GM12873 (cell line): Measurements from ENCODE around the gene TBC1D32.

Experiments
- TF ChIP-seq, protein P1 (sequence below): IDR thresholded peaks from 2 replicates; pipeline ENCODE4 v1.5.1; 2012; ENCODE audit warnings: low read depth, mild to moderate bottlenecking, moderate library complexity, low read length, control low read depth; ENCODE audit not compliant: insufficient read depth; ENCODE audit errors: missing control alignments

TBC1D32 gene

DNA sequence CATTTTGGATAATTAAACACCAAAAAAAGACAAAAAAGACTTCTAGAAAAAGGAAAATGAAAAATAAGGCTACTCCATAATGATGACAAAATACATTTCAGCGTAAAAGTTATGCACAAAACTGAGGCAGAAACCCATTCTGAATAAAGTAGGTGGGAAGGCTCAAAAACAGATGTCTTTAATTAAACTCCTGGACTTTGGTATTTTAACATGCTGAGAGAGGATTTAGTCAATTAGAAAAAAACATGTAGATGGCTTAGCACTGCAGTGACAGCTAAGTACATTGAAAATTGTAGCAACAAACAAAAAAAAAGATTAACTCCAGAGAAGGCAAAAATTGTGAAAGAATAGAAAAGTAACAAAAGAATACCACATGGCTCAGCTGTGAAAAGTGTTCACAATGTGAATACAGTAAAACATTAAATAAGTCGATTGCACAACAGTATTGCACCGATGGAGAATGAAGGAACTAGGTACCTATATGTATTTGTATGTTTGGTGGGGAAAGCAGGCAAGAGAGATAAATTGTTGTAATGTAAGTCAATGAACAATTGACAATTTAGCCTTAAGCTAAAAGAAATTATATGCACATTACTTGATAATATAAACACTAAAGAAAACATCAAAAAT, 59.5 kb downstream of the TBC1D32 start:
- TF ChIP-seq, protein P1, sequence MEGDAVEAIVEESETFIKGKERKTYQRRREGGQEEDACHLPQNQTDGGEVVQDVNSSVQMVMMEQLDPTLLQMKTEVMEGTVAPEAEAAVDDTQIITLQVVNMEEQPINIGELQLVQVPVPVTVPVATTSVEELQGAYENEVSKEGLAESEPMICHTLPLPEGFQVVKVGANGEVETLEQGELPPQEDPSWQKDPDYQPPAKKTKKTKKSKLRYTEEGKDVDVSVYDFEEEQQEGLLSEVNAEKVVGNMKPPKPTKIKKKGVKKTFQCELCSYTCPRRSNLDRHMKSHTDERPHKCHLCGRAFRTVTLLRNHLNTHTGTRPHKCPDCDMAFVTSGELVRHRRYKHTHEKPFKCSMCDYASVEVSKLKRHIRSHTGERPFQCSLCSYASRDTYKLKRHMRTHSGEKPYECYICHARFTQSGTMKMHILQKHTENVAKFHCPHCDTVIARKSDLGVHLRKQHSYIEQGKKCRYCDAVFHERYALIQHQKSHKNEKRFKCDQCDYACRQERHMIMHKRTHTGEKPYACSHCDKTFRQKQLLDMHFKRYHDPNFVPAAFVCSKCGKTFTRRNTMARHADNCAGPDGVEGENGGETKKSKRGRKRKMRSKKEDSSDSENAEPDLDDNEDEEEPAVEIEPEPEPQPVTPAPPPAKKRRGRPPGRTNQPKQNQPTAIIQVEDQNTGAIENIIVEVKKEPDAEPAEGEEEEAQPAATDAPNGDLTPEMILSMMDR, result no peak

- TF ChIP-seq, protein P1, result no peak
These were observed 70.5 kb downstream of the TBC1D32 start for GRCh38 chr6:121263742-121264141.

DNA sequence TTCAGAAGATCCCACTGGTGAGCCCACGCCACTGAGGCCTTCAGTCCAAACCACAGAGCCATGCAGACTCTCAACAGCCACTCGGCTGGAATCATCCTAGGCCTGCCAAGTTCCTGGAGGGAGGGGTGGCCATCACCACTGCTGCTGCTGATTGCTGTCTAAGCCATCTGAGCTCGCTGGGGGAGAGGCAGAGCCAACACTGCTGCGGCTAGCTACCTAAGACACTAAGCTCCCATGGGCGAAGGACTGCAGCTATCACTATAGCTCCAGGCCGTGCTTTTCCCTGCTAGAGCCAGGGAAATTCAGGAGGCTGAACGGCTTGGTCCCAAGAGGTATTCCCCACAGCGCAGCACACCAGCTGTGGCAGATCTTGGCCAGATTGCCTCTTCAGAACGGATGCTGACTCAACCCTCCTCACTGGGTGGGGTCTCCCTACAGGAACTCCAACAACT, 73.6 kb downstream of the TBC1D32 start:
- TF ChIP-seq, protein P1, result no peak

GRCh38 chr6:121247386-121247785, 86.9 kb downstream of the TBC1D32 start:
- TF ChIP-seq, protein P1, result no peak

- TF ChIP-seq, protein P1, result no peak
These were observed 91.9 kb downstream of the TBC1D32 start for GRCh38 chr6:121242386-121242785.

- TF ChIP-seq, protein P1, result no peak
These were observed 96.4 kb downstream of the TBC1D32 start for GRCh38 chr6:121237859-121238258.

- TF ChIP-seq, protein P1, result no peak
These were observed 97.3 kb downstream of the TBC1D32 start for GRCh38 chr6:121236984-121237383.

DNA sequence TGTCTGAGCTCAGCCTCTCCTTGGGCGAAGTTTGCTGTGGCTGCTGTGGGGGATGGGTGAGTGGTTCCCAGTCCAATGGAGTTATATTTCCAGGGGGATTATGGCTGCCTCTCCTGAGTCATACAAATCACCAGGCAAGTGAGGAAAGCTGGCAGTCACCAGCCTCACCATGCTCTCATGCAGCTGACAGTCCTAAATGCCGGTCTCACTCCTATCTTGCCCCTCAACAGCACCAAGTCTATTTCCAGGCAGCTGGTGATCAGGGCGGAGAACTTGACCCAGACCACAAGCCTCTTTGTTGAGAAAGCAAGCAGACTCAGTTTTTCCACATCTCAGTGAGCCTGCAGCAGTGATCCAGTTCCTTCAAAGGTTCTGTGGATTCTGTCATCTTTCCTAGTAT, 98.9 kb downstream of the TBC1D32 start:
- TF ChIP-seq, protein P1, result no peak
